Measurements from ENCODE around the gene BCAS1. TPM values are rescaled to one million over a fixed set of nuclear protein-coding genes. Genes with fewer than 3 reads are reported as not detected.
A peak's percentile ranks its signal among the peaks of the same experiment; 100 is the strongest.

The BCAS1 gene
- total and polyA plus RNA-seq, 2 donors (not counting 1 experiment from before 2014, with no cell fraction given), result 0.97 to 1.1 TPM

GRCh38 chr20:54065601-54066038, 4.8 kb downstream of the BCAS1 start:
- Histone ChIP-seq H4K20me1 (ENCODE audit: control insufficient read depth, insufficient read depth, low read length, poor library complexity, severe bottlenecking) (no peaks in the 10 kb centered on the region), H3K9ac (ENCODE audit: low read length) (peak overlapping the region; percentile 7), H3K4me3 (ENCODE audit: control extremely low read depth in 1 of 5, extremely low read depth in 1 of 5, insufficient read depth in 1 of 5, low read depth in 2 of 5, low read length in 4 of 5) (peak overlapping the region in 1 of 5 experiments; percentile 27), H3K9me3 (ENCODE audit: control extremely low read depth in 1 of 3, control insufficient read depth in 2 of 3, insufficient read depth in 1 of 3, low read length in 2 of 3) (no peaks in the 10 kb centered on the region), H3K4me2 (replicated peaks; ENCODE audit: low read depth, low read length, poor library complexity, severe bottlenecking) (peak overlapping the region; percentile 11), H3K36me3 (replicated peaks in 1 of 2; ENCODE audit: control extremely low read depth in 1 of 2, control insufficient read depth in 1 of 2, extremely low read depth in 1 of 2, insufficient read depth in 2 of 2, low read length in 1 of 2) (no peaks in the 10 kb centered on the region), H3K79me2 (ENCODE audit: control insufficient read depth, insufficient read depth, low read length) (no peaks in the 10 kb centered on the region), H3K27me3 (replicated peaks in 1 of 4; ENCODE audit: control extremely low read depth in 1 of 4, control insufficient read depth in 3 of 4, insufficient read depth in 4 of 4, low read length in 3 of 4) (no peaks in the 10 kb centered on the region), H3K27ac (ENCODE audit: low read length in 2 of 2) (no peak overlapping the region), H2AFZ (ENCODE audit: insufficient read depth, low read depth, low read length, poor library complexity, severe bottlenecking) (no peak overlapping the region), H3K4me1 (ENCODE audit: control insufficient read depth in 2 of 2, insufficient read depth in 2 of 2, low read length in 2 of 2) (peaks cover 0 to 19% of the 10 kb centered on the region in 2 donors)
- Mint-ChIP-seq H3K4me1 (peaks cover 22% of the 10 kb centered on the region), H3K9me3 (ENCODE audit: insufficient read depth) (no peaks in the 10 kb centered on the region), H3K4me3 (no peak overlapping the region), H3K27ac (no peak overlapping the region), H3K27me3 (no peaks in the 10 kb centered on the region)
- ATAC-seq (ENCODE audit: low read depth), result no peak
- DNase-seq, result no peak
- ChIA-PET POLR2A (no interaction called here), CTCF (interaction anchor here (0.8 to 1.1 kb wide), 2 partner anchors 135 to 149 kb away, joined by 3 to 6 read pairs; no protein-coding TSS in a partner anchor)
- TF ChIP-seq EZH2 (IDR thresholded peaks at IDR 0.05; ENCODE audit: borderline replicate concordance, insufficient read depth, low read depth, low read length, poor library complexity, severe bottlenecking) (no peak), CTCF (IDR thresholded peaks at IDR 0.05) (no peak)
- 81% methylated on average over 6 of the region's 7 CpGs for WGBS (ENCODE audit: insufficient coverage)
- intact Hi-C loops (cut with micrococcal nuclease), result no loop called here

DNA sequence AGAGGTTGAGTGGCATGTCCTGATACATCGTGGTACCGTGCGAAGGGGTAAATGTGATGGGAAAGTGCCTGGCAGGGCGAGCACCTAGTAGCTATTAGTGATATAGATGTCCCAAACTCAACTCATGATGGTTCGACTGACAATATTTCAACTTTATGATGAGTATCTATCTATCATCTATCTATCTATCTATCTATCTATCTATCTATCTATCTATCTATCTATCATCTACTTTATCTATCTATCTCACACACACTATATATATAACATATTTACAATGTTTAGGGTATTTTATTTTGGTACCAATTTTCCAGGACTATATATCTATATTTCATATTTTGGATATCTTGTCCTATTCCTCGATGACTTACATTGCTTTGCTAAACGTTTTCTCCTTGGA, 5.5 kb downstream of the BCAS1 start:
- Mint-ChIP-seq H3K27me3 (no peaks in the 10 kb centered on the region), H3K4me1 (peaks cover 22% of the 10 kb centered on the region), H3K4me3 (peak overlapping the region; percentile 76), H3K9me3 (ENCODE audit: insufficient read depth) (no peaks in the 10 kb centered on the region), H3K27ac (peak overlapping the region; percentile 83)
- Histone ChIP-seq H4K20me1 (ENCODE audit: control insufficient read depth, insufficient read depth, low read length, poor library complexity, severe bottlenecking) (no peaks in the 10 kb centered on the region), H3K4me3 (ENCODE audit: control extremely low read depth in 1 of 5, extremely low read depth in 1 of 5, insufficient read depth in 1 of 5, low read depth in 2 of 5, low read length in 4 of 5) (peak overlapping the region in 2 of 5 experiments; percentile 33 to 51), H3K36me3 (replicated peaks in 1 of 2; ENCODE audit: control extremely low read depth in 1 of 2, control insufficient read depth in 1 of 2, extremely low read depth in 1 of 2, insufficient read depth in 2 of 2, low read length in 1 of 2) (no peaks in the 10 kb centered on the region), H3K79me2 (ENCODE audit: control insufficient read depth, insufficient read depth, low read length) (no peaks in the 10 kb centered on the region), H3K4me1 (ENCODE audit: control insufficient read depth in 2 of 2, insufficient read depth in 2 of 2, low read length in 2 of 2) (peaks cover 0 to 19% of the 10 kb centered on the region in 2 donors), H3K9ac (ENCODE audit: low read length) (peak overlapping the region; percentile 49), H2AFZ (ENCODE audit: insufficient read depth, low read depth, low read length, poor library complexity, severe bottlenecking) (peak overlapping the region; percentile 40), H3K27me3 (replicated peaks in 1 of 4; ENCODE audit: control extremely low read depth in 1 of 4, control insufficient read depth in 3 of 4, insufficient read depth in 4 of 4, low read length in 3 of 4) (no peaks in the 10 kb centered on the region), H3K4me2 (replicated peaks; ENCODE audit: low read depth, low read length, poor library complexity, severe bottlenecking) (peak overlapping the region; percentile 53), H3K27ac (ENCODE audit: low read length in 2 of 2) (peak overlapping the region in 1 of 2 donors; percentile 51), H3K9me3 (ENCODE audit: control extremely low read depth in 1 of 3, control insufficient read depth in 2 of 3, insufficient read depth in 1 of 3, low read length in 2 of 3) (no peaks in the 10 kb centered on the region)
- CTCF ChIA-PET, result interaction anchor here (3.0 to 4.6 kb wide), 2 partner anchors 18 to 653 kb away, joined by 8 to 34 read pairs; no protein-coding TSS in a partner anchor
- DNase-seq (no peak), ATAC-seq (ENCODE audit: low read depth) (no peak)
- POLR2A ChIA-PET, result no interaction called here
- TF ChIP-seq CTCF (IDR thresholded peaks at IDR 0.05), result no peak
- no peak for TF ChIP-seq EZH2 (IDR thresholded peaks at IDR 0.05; ENCODE audit: borderline replicate concordance, insufficient read depth, low read depth, low read length, poor library complexity, severe bottlenecking)
- WGBS (ENCODE audit: insufficient coverage), result 80% methylated on average over 4 of the region's 7 CpGs
- intact Hi-C loops (cut with micrococcal nuclease), result loop anchor here (5.0 kb wide), 1 partner anchor 123 kb away; no protein-coding TSS in a partner anchor

All from B cell (primary cell).